HL-60 (cell line): ENCODE measurements around the gene KRT31.

ENCODE experiments used
- DNase-seq, 2 experiments: peaks; one replicate each; pipeline ENCODE4 v3.0.0-alpha.2; 2010 to 2020; ENCODE audit warnings: low read depth in 1 of 2, low spot score in 1 of 2
- H3K27ac ChIP-seq: fragments of 250-450 bp; sonication (Bioruptor Pico); replicated peaks from 2 replicates; pipeline ENCODE4 v1.5.1; 2020; ENCODE audit warnings: mild to moderate bottlenecking, moderate library complexity
- H3K27me3 ChIP-seq: fragments of 250-450 bp; sonication (Bioruptor Pico); 2 replicates; pipeline ENCODE4 v1.5.1; 2021; ENCODE audit warnings: mild to moderate bottlenecking, moderate library complexity; ENCODE audit not compliant: insufficient read depth, poor library complexity, severe bottlenecking
- H3K4me3 ChIP-seq: replicated peaks from 2 replicates; pipeline ENCODE4 v1.5.1; 2011; ENCODE audit warnings: mild to moderate bottlenecking, control low read depth, low read length; ENCODE audit not compliant: insufficient read depth
- CTCF ChIP-seq: IDR thresholded peaks from one replicate; pipeline ENCODE4 v1.5.1; 2011; ENCODE audit warnings: low read length, control low read depth, inconsistent platforms; ENCODE audit not compliant: insufficient read depth
- GABPA ChIP-seq: IDR thresholded peaks from 2 replicates; pipeline ENCODE4 v1.6.1; 2012; ENCODE audit warnings: low read depth
- POLR2AphosphoS5 ChIP-seq: IDR thresholded peaks from 2 replicates; pipeline ENCODE4 v1.6.1; 2012; ENCODE audit warnings: low read depth
- REST ChIP-seq: IDR thresholded peaks from 2 replicates; pipeline ENCODE4 v1.6.1; 2012; ENCODE audit warnings: low read depth; ENCODE audit not compliant: insufficient replicate concordance
- SPI1 ChIP-seq: IDR thresholded peaks from 2 replicates; pipeline ENCODE4 v1.6.1; 2012; ENCODE audit warnings: low read depth, mild to moderate bottlenecking, borderline replicate concordance

The KRT31 gene

GRCh38 chr17:41444186-41444585 is 46.8 kb upstream of the KRT31 start:
- DNase-seq = no peak
- Histone ChIP-seq H3K4me3 (no peak overlapping the region), H3K27me3 (peaks cover 7% of the 10 kb centered on the region), H3K27ac (no peak overlapping the region)
- TF ChIP-seq SPI1 = no peak

- no peak for TF ChIP-seq SPI1
- TF ChIP-seq GABPA = no peak
- TF ChIP-seq POLR2AphosphoS5 = no peak
- TF ChIP-seq REST = no peak
- no peak for TF ChIP-seq CTCF
- DNase-seq = no peak
- no peak overlapping the region for H3K4me3 ChIP-seq
- no peak overlapping the region for H3K27ac ChIP-seq
- H3K27me3 ChIP-seq = peaks cover 7% of the 10 kb centered on the region
Measured at GRCh38 chr17:41442739-41443138, 45.3 kb upstream of the KRT31 start.

GRCh38 chr17:41440531-41441033 is 43.2 kb upstream of the KRT31 start, which contains the start of gene KRT38:
Gene KRT38, minus strand, starts transcription at chr17:41440983. Its CDS starts 62 bp downstream, at chr17:41440921.
- Histone ChIP-seq H3K27me3 (peaks cover 7% of the 10 kb centered on the region), H3K4me3 (no peak within 1 kb of the TSS), H3K27ac (no peak within 1 kb of the TSS)
- DNase-seq = no peak
- TF ChIP-seq SPI1 = no peak
- TF ChIP-seq REST = no peak
- TF ChIP-seq GABPA = no peak
- TF ChIP-seq POLR2AphosphoS5 = no peak

GRCh38 chr17:41439375-41439774 is 42.0 kb upstream of the KRT31 start:
- TF ChIP-seq SPI1 = no peak
- no peak for TF ChIP-seq GABPA
- no peak for TF ChIP-seq REST
- no peak for TF ChIP-seq POLR2AphosphoS5
- no peak for TF ChIP-seq CTCF
- H3K27ac ChIP-seq = no peak overlapping the region
- peak in 1 of 2 experiments; percentile 3 for DNase-seq
- no peak overlapping the region for H3K4me3 ChIP-seq
- peaks cover 7% of the 10 kb centered on the region for H3K27me3 ChIP-seq
